ENCODE data around the gene SEC14L5.
"Not testable (repeated sequence)": the region's sequence is repeated elsewhere in the genome, so short reads cannot be mapped to it uniquely, and the experiment has no call there.

Gene SEC14L5

DNA sequence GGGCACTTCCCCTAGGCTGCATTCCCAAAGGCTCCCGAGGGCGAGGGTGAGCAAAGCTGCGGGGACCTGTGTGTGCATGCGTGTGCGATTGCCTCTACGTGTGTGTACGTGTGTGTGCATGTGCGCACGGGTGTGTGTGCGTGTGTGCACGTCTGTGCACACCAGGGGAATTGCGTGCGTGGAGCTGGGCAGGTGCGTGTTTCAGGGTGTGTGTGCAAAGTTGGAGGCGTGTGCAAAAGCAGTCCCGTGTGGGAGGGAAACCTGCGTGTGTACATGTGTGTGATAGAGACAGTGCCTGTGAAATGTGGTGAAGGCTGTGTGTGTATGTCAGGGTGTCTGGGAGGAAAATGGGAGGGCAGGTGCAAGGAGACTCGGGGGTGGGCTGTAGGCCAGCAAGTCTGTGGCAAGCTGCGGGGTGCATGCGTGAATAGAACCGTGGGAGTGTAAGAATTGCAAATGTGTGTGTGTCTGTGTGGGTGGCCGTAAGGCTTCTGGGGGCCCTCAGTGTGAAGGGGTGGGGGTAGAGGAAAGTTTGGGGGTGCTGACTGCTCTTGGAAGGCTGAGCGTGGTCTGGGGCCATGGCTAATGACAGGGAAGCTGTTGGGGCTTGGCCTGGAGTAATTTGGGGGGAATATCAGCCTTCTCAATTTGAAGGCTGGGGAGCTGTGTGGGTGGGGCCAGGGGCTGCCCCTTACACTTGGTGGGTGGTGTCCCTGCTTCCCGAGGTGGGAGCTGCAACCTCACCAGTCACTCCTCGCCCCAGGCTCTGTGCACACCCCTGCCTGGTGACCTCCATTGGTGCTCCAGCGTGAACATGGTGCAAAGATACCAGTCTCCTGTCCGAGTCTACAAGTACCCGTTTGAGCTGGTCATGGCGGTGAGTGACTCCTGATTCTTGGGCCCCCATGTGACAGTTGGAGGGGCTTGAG, 644 bp downstream of the SEC14L5 start:
- no peak for DNase-seq

DNA sequence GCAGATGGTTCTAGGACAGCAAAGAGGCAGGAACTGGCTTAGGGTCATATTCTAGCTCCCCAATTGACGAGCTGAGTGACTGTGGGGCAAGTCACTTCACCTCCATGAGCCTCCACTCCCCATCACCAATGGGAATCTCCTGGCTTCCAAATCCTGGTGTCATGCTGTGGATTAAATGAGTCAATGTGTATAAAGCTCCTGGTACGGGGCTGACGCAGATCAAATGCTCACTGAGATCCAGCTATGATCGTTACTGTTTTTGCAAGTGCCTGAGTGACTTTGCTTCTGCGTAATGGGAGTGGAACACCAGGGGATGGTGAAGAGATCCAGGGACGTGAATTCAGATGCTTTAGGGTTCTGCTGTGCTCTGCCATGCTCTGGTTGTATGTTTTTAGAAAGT, 2.4 kb downstream of the SEC14L5 start:
- no peak for DNase-seq

DNA sequence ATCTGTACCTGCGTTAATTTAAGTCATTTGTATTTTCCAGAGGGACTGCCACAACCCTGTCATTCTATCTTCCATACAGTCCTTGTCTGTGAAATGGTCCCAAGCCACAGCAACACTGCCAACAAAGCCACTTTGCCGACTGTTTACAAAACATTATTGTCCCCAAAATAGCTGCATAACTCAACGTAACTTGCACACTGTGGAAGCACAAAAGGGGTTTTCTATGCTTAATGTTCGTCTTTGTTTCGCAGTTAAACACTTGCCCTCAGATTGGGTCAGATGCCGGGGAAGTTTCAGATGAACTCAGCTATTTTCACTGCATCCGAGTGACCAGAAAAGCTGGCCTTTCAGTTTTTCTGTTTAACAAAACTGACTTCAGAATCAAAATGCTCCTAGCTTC, 4.6 kb downstream of the SEC14L5 start:
- no peak for DNase-seq

DNA sequence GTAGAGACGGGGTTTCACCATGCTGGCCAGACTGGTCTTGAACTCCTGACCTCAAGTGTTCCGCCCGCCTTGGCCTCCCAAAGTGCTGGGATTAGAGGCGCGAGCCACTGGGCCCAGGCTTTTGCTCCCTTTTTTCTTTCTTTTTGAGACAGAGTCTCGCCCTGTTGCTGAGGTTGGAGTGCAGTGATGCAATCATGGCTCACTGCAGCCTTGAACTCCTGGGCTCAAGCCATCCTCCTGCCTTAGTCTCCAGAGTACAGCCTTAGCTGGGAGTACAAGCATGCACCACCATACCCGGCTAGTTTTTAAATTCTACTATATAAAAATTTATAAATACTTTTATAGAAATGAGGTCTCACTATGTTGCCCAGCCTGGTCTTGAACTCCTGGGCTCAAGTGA, 5.4 kb downstream of the SEC14L5 start:
- not testable (repeated sequence) for DNase-seq

DNA sequence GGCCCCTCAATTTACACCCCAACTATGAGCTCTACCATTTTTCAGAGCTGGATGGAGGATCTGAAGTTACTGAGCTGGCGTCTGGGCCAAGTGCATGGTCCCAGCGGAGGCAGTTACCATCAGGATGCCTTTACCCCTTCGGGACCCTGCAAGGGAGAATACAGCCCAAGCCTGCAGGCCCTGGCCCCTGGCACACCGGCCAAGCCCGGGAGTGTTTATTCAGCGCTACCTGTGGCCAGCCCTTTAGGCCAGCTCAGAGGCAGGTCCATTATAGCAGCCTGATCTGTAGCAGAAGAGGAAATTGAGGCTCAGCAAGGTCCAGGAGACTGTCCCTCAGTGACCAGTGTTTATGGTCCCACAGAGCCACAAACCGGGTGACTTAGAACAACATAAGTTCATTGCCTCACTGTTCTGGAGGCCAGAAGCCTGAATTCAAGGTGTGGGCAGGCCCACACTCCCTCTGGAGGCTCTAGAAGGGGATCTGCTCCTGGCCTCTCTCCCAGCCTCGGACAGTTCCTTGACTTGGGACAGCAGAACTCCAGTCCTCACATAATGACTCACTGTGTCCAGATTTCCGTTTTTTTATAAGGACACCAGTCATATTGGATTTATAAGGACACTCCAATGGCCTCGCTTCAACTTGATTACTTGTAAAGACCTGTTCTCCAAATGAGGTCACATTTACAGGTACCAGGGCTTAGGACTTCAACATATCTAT, 8.8 kb downstream of the SEC14L5 start:
- DNase-seq, result no peak

DNA sequence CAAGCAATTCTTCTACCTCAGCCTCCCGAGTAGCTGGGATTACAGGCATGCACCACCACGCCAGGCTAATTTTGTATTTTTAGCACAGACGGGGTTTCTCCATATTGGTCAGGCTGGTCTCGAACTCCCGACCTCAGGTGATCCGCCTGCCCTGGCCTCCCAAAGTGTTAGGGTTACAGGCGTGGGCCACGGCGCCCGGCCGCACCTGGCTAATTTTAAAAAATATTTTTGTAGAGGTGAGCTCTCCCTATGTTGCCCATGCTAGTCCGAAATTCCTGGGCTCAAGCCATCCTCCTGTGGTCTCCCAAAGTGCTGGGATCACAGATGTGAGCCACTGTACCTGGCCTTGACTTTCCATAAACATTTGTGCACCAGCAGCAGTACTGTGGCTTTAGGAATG, 10.1 kb downstream of the SEC14L5 start:
- not testable (repeated sequence) for DNase-seq

DNA sequence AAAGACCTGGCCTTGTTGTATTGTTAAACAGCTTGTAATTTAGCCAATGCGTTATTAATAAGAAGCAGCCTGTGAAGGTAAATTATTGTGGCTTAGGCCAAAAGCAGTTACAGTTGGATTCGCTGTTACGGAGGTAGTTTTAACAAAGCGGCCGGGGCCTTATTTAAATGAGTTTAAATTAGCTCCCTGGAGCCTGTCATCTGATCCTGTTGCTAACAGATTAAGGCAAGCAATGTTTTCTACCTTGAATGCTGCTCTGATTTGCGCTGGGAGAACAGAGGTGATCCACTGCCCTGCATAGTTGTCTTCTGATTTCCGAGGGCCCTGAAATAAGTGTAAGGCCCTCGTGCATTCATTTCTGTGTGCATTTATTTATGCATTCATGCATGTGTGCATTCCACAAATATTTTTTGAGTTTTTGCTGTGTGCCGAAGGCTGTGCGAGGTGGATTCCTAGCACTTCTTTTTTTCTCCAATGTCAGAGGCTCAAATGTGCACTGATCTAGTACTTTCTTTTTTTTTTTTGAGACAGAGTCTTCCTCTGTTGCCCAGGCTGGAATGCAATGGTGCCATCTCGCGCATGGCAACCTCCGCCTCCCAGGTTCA, 10.9 kb downstream of the SEC14L5 start:
- no peak for DNase-seq

DNA sequence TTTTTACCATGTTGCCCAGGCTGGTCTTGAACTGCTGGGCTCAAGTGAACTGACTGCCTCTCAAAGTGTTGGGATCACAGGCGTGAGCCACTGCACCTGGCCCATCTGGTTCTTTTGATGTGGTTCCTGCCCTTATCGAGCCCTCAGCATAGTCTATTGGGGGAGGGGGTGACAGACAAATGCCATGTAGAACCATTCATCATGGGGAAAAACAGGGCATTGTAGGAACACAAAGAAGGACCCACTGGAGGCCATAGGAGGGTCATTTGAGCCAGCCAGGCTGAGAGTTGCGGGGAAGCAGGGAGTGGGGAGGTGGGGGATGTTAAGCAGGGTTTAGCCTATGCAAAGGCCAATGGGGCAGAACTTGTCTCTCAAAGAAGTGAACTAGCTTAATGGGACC, 11.9 kb downstream of the SEC14L5 start:
- no peak for DNase-seq

DNA sequence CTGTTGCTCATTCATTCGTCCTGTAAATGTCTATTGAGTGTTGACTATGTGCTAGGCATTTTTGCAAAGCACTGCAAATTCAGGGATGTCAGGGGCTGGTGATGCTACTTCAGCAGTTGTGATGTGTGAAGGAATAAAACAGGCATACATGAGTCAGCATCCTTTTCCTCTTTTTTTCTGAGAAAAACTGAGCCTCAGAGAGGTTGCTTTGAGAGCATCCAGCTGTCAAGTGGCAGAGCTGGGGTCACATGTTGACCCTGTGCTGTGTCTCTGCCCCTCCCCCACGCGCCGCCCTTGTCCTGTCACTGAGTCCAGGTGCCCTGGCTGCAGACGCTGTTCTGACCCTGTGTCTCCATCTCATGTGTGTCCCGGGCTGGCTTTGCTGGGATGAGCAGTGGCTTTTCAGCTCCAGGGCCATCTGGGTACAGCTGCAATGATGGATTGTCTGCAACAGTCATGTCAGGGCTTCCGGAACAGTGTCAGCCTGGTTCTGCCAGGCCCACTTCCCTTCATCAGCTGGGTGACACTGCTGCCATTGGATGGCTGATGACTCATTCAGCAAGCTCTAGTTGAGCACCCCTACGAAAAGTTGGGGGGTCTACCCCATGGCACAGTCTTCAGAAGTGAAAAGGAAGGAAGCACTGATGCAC, 14.9 kb downstream of the SEC14L5 start:
- no peak for DNase-seq

DNA sequence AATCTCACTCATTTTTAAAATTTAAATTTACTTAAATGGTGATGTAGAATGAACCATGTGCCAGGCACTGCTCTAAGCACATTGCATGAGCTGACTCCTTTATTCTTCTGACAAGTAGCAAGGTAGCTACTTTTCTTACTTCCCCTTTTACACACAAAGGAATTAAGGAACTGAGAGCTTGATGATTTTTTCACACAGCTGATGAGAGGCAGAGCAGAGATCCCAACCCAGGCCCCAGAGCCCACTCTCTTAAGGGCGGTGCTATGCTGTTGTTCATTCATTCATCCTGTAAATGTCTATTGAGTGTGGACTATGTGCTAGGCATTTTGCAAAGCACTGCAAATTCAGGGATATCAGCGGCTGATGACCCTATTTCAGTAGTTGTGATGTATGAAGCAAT, 17.9 kb downstream of the SEC14L5 start:
- DNase-seq, result no peak

DNA sequence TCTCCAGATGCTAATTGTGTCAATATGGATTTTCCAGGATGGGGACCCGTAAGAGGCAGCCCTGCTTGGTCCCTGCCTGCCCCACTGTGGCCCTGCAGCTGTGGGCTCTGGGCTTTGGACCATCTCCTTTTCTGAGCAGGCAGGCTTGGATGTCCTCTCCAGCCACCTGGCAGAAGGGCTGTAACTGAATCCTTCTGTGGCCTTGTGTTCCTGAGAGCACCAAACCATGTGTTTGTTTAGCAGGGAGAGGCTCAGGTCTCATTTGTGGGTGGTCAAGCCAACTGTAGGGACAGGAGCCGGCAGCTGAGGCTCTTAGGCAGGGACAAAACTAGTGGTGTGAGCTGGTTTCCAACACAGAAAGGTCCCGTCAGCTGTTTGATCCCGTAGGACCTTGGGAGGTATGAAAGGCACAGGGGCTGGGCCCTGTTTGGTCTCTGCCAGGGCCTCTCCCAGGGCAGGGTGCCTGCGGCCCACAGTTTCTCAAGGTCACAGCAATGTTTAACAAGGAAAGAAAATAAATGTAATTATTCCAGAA, 18.5 kb downstream of the SEC14L5 start:
- no peak for DNase-seq

DNA sequence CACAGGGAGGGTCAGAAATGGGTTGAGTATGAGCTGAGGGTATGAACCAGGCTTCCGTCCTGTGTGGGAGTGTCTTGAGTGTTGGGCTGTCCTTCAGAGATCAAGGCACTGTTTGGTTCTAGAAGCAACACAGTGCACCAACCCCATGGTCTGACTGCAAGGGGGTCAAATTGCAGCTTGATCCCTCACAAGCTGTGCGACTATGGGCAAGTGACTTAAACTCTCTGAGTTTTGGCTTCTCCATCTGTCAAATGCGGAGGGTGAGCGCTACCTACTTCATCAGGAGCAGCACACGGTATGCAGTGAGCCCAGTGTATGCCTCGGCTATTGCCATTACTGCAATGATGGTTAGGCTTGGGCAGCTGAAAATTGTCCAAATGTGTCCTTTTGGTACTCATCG, 21.0 kb downstream of the SEC14L5 start:
- no peak for DNase-seq

DNA sequence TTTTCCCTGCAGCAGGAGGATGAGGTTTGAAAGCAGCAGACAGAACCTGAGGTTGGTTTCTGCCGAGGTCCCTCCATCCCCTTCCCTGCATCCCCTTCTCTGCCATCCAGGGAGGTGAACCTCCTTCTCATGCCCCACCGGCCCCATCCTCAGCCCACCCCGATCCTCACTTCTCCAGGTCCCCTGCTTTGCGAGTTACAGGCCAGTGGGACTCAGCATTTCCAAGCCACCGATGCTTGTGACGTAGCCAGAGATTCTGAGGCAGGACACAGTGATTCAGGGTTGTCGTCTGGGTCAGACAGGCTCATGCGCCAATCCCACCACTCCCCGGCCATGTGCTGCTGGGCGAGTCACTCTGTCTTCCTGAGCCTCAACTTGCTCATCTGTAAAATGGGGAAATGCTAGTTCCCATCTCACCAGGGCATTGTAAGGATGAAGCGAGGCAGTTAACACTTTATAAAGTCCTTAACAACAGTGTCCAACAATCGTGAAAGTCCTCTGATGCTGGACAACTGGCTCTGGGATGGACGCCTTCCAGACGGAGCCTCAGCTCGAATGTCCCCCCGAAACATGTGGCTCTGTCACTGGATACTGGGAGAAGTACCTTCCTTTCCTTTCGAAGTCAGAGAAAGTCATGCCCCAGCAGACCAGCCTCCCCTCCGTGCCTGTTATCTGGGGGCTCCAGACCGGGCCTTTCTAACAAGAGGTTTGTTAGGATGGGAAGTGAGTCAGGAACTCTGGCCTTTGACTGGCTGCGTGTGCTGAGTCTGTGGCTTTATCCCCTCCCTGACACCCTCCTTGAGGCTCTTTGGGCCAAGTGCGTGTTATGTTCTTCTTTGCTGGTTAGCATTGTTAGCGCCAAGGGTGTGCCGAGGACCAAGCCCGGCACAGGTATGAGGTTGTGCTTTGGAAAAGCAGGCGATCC, 21.9 kb downstream of the SEC14L5 start:
- no peak for DNase-seq

DNA sequence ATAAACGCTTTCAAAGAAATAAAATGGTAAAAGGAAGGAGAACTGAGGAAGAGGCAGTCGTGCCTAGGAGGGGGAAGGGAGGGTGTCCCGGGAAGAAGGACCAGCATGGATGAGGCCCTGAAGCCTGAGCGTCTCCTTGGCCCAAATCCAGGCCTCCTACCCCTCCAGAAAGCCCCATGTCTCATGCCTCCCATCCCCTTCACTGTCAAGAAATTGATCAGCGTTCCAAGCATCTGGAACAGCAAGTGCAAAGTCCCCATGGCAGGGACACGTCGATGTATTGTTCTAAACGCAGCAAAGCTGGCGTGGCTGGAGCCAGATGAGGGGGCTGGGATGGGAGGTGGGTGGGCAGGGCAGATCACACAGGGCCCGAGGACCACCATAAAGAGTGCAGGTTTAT, 22.6 kb downstream of the SEC14L5 start:
- DNase-seq, result no peak

DNA sequence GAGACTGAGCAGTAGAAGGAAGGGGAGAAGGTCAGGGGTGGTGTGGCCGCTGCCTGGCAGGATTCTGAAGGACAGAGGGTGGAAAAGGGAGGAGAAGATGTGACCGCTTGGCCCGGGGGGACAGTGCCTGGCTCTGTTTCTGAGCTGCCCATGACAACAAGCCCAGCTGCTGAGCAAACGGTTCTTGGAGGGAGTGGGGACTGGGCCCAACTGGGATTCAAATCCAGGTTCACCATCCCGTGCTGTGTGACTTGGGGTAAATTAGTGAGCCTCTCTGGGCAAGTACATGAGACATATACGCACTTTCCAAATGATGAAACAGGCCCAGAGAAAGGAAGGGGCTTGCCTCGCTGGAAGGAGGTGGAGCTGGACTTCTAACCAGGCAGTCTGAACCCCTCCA, 23.3 kb downstream of the SEC14L5 start:
- DNase-seq, result no peak

DNA sequence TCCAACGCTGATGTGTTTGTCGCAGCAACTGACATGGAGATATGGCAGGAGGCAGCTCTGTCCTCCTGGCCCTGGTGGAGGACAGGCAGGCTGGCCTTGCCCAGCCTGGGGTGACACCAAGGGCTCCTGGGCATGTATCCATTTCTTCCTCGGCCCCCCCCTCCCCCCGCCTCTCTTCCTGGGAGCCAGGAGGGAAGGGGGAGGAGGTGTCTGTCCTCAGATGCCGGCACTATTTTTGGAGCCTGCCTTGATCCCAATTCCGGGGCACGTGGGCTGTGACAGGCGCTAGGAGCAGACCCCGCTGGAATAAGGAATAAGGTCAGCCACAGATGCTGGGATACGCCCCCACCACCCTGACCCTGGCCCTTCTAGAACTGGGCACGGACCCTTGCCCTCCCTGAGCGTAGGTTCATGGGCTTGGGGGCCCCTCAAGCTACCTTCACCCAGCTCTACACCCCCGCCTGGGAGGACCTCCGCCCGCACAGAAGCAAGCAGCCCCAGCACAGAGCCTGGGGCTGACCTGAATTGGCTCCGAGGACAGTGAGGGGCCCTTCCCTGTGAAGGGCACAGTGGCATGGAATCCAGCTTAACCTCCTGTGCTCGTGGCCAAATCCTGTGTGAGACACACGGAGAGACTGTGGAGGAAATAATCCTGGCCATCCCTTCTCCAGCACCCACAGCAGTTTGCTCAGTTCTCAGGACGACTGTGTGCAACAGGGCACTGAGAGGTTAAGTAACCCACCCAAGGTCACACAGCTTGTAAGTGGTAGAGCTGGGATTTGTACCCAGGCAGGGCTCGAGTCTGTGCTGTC, 24.1 kb downstream of the SEC14L5 start:
- no peak for DNase-seq

DNA sequence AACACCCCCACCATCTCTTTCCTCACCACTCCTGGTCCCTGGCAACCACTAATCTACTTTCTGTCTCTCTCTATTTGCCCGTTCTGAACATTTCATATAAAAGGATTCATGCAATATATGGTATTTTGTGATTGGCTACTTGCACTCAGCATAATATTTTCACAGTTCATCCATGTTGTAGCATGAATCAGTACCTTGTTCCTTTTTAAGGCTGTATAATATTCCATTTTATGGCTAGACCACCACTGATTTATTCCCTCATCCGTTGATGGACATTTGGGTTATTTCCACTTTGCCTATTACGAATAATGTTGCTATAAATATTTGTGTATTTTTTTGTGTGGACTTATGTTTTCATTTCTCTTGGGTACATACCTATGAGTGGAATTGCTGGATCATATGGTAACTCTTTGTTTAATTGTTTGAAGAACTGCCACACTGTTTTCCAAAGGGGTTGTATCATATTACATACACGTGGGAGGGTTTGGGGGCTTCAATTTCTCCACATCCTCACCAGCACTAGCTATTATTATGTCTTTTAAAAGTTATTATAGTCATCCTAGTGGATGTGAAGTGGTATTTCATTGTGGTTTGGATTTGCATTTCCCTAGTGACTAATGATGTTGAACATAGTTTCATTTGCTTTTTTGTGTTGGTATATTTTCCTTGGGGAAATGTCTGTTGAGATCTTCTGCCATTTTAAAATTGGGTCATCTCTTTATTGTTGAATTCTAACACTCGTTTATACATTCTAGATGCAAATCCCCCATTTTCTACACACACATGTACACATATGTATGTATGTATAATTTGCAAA, 26.3 kb downstream of the SEC14L5 start:
- no peak for DNase-seq

DNA sequence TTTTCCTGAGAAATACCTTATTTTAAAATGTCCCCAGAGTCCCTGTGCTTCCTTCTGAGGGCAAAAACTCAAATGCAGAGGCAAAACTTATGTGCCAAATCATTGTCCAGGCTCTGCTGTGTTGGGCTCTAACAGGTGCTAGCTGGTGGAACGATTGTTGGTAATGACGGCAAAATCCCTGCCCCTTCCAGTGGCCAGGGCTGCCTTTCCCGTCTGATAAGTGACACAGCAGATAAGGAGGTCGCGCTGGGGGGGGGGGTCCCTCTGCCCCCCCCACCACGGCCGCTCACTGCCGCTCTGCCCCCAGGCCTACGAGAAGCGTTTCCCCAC, 29.1 kb downstream of the SEC14L5 start:
- DNase-seq, result no peak

DNA sequence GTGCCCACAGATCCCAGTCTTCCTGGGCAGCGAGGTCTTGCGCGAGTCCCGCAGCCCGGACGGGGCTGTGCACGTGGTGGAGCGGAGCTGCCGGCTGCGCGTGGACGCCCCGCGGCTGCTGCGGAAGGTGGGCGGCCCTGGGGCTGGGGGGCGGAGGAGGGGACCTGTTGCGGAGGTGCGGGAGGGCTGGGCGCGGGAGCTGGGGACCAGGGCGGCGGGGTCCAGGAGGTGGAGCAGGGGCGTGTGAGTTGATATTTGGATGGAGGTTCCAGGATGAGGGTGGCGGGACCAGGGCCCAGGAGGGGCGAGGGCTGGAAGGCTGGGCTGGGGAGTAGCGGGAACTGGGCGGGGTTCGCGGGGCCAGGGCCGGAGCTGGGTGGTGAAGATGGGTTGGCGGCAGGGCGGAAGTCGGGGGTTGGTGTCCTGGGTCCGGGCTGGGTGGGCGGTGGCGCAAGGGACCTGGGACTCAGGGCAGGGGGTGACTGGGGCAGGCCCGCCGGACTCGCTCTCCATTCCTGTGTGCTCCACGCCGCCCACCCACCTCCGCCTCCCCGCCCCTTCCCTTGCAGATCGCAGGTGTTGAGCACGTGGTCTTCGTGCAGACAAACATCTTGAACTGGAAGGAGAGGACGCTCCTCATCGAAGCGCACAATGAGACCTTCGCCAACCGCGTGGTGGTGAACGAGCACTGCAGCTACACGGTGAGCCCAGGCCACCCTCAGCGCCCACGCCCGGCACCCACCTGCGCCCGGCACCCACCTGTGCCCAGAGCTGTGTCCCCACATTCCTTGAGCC, 29.6 kb downstream of the SEC14L5 start:
- DNase-seq, result no peak

Data from NCI-H446 treated with DMSO at 0.1 percent for 48 hours (cell line).